GM12891 (cell line): Measurements from ENCODE around the gene SETD4.

Experiments
- POLR2A ChIP-seq: IDR thresholded peaks from 2 replicates; pipeline ENCODE4 v1.6.1; 2011; ENCODE audit warnings: low read depth, low read length, control low read depth
- POLR2AphosphoS5 ChIP-seq: IDR thresholded peaks from 2 replicates; pipeline ENCODE4 v1.6.1; 2011; ENCODE audit warnings: low read depth, low read length, control low read depth
- SPI1 ChIP-seq: IDR thresholded peaks from 2 replicates; pipeline ENCODE4 v1.6.1; 2011; ENCODE audit warnings: low read depth, low read length, control low read depth
- TAF1 ChIP-seq: IDR thresholded peaks from 2 replicates; pipeline ENCODE4 v1.6.1; 2011; ENCODE audit warnings: low read depth, low read length, control low read depth

DNA sequence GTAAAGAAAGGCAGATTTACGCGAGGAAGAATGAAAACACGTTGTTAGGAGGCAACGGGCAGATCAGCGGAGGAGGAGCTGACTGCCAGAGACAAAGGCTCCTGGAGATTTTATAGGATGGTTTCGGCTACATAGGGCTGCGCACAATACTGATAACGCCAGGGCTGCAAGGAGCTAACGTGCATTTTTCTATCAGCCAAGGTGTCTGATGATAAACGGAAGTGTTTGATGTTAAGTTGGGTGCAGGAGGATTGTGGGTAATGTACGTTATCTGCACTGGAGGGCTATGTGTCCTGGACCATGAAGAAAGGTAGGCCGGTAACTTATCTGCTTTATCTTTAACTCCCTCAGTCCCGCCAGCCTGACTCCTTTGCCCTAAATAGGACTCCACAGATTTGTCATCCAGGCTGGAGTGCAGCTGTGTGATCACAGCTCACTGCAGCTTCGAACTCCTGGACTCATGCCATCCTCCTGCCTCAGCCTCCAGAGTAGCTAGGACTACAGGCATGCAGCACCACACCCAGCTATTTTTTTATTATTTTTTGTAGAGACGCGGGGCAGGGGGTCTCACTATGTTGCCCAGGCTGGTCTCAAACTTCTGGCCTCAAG lies 29.6 kb downstream of the SETD4 start:
- TF ChIP-seq POLR2A (no peak), POLR2AphosphoS5 (no peak), TAF1 (no peak), SPI1 (no peak)
